ENCODE data around the gene HOXB6.
A peak's percentile ranks its signal among the peaks of the same experiment; 100 is the strongest.

Gene HOXB6

GRCh38 chr17:48604770-48605329, at the start of gene HOXB6:
Gene HOXB6, minus strand, starts transcription at chr17:48604986. Its CDS starts 6,836 bp downstream, at chr17:48598150.
- no peak for TF ChIP-seq CTCF (IDR thresholded peaks at IDR 0.05; ENCODE audit: control insufficient read depth, insufficient read depth, low read depth, low read length, missing control alignments)
- no peak for DNase-seq (ENCODE audit: low read depth)
- H3K4me3 ChIP-seq (ENCODE audit: control insufficient read depth, low read depth, low read length), result no peak within 1 kb of the TSS

GRCh38 chr17:48649741-48650140, 45.0 kb upstream of the HOXB6 start:
- TF ChIP-seq CTCF (IDR thresholded peaks at IDR 0.05; ENCODE audit: control insufficient read depth, insufficient read depth, low read depth, low read length, missing control alignments), result no peak
- no peak overlapping the region for H3K4me3 ChIP-seq (ENCODE audit: control insufficient read depth, low read depth, low read length)
- no peak for DNase-seq (ENCODE audit: low read depth)

- no peak overlapping the region for H3K4me3 ChIP-seq (ENCODE audit: control insufficient read depth, low read depth, low read length)
- no peak for DNase-seq (ENCODE audit: low read depth)
- no peak for TF ChIP-seq CTCF (IDR thresholded peaks at IDR 0.05; ENCODE audit: control insufficient read depth, insufficient read depth, low read depth, low read length, missing control alignments)
Observed at GRCh38 chr17:48647963-48648245, 43.1 kb upstream of the HOXB6 start.

- TF ChIP-seq CTCF (IDR thresholded peaks at IDR 0.05; ENCODE audit: control insufficient read depth, insufficient read depth, low read depth, low read length, missing control alignments), result no peak
- no peak for DNase-seq (ENCODE audit: low read depth)
- peak overlapping the region; percentile 34 for H3K4me3 ChIP-seq (ENCODE audit: control insufficient read depth, low read depth, low read length)
Observed at GRCh38 chr17:48647103-48647962, 42.5 kb upstream of the HOXB6 start.

- no peak overlapping the region for H3K4me3 ChIP-seq (ENCODE audit: control insufficient read depth, low read depth, low read length)
- TF ChIP-seq CTCF (IDR thresholded peaks at IDR 0.05; ENCODE audit: control insufficient read depth, insufficient read depth, low read depth, low read length, missing control alignments), result no peak
- no peak for DNase-seq (ENCODE audit: low read depth)
Observed at GRCh38 chr17:48646183-48647102, 41.7 kb upstream of the HOXB6 start.

GRCh38 chr17:48645639-48646182, 40.9 kb upstream of the HOXB6 start:
- DNase-seq (ENCODE audit: low read depth), result no peak
- H3K4me3 ChIP-seq (ENCODE audit: control insufficient read depth, low read depth, low read length), result no peak overlapping the region
- no peak for TF ChIP-seq CTCF (IDR thresholded peaks at IDR 0.05; ENCODE audit: control insufficient read depth, insufficient read depth, low read depth, low read length, missing control alignments)

Measured in AG09309 (cell line).